Activated CD4-positive, alpha-beta T cell treated with anti-CD3 and anti-CD28 coated beads for 24 hours (primary cell): Measurements from ENCODE around the gene PTPRE.

ENCODE experiments used
- DNase-seq, 2 donors: peaks; one replicate each; pipeline ENCODE4 v3.0.0-alpha.2; 2020; ENCODE audit warnings: low read depth in 2 of 2

The PTPRE gene

DNA sequence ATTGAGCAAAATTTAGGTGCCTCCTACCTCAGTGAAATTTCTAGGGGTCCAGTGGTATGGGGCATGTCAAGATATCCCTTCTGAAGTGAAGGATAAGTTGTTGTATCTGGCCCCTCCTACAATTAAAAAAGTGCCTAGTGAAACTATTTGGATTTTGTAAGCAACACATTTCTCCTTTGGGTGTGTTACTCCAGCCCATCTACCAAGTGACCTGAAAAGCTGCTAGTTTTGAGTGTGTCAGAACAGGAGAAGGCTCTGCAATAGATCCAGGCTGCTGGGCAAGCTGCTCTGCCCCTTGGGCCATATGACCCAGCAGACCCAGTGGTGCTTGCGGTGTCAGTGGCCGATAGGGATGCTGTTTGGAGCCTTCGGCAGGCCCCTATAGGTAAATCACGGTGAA, 46.0 kb downstream of the PTPRE start:
- no peak for DNase-seq

GRCh38 chr10:127953876-127954275, 47.0 kb downstream of the PTPRE start:
- DNase-seq, result no peak

DNA sequence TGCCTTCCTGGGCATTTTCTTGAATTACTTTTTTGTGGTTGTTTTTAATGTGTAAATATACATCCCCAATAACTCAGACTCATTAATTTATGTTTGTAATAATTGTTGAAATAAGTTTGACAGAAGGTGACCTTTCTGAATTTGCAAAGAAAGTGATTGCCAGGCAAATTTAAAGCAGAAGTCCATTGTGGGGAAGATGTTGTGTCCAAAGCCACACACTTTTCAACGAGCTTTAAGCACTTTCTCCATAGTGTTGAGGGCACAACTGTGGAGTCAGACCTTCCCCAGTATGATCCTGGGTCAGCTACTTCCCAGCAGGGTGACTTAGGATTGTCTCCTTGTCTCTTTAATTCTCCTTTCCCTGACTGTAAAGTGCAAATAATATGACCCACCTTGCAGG, 52.5 kb downstream of the PTPRE start:
- DNase-seq, result no peak

GRCh38 chr10:127961071-127961470, 54.2 kb downstream of the PTPRE start:
- no peak for DNase-seq

DNA sequence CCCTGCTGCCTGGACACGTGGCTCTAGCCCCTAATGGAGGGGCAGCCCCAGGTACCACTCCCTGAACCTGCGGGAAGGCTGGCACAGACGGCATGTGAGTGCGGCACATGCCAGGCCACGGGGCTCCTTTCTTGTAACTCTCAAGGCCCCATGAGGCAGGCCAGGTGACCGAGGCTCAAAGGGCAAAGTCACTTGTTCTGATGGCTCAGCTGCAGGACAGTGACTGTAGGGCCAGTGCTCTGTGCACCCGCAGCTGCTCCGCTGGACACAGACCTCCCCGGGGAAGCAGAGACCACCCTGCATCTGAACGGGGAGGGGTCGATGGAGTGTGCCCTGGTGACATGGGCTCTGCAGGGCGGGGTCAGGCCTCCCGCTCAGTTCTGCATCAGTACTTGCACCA, 55.3 kb downstream of the PTPRE start:
- DNase-seq, result no peak

DNA sequence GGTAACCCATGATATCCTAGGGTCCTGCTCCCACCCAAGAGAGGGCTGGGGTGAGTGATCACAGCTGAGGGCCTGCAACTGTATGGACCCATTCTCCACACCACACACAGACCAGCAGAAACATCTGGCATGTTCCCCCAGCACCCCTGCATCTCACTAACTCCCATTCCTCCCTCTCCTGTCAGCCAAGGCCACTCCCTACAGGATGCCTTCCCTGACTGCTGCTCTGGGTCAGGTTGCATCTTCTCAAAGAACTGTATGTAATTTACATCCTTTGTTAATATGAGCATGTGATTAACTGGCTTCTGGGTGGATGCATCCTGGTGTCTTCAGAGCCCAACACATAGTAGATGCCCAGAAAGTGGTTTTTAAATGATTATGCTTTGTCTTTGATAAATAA, 56.2 kb downstream of the PTPRE start:
- no peak for DNase-seq

DNA sequence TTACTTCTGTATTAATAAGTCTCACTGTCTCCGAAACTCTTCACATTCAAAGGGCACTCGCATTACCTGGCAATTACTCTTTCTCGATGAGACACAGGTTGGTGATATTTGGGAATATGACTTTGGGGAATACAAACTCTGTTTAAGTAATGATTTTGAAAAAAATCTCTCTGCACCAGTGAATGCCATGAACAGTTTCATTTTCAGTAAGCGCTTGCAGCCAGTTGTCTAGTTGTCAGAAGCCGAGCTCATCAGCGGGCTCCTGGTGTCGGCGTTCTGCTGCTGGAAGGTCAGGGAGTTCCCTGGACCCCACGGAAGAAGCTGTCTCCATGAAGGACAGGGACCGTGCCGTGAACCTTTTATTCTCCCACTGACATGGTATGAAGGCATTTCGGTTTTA, 57.7 kb downstream of the PTPRE start:
- no peak for DNase-seq

GRCh38 chr10:127966875-127967274, 60.0 kb downstream of the PTPRE start:
- DNase-seq, result no peak

DNA sequence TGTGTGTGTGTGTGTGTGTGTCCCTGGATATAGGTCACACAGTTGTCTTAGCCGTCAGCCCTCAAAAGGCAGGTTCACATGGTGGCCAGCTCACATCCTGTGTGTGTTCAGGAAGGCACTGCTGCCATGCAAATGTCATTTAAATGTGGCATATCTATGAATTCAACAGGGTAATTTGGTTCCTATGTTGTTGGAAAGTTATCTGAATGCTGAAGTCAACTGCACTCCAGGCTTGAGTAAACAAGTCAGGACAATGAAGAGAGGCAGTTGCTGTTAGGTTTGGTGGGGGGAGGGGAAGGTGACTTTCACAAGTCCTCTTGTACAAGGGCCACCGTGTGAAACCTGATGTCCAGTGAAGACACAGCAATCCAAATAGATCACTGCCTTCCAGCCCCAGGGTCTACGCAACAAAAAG, 61.1 kb downstream of the PTPRE start:
- DNase-seq, result no peak

DNA sequence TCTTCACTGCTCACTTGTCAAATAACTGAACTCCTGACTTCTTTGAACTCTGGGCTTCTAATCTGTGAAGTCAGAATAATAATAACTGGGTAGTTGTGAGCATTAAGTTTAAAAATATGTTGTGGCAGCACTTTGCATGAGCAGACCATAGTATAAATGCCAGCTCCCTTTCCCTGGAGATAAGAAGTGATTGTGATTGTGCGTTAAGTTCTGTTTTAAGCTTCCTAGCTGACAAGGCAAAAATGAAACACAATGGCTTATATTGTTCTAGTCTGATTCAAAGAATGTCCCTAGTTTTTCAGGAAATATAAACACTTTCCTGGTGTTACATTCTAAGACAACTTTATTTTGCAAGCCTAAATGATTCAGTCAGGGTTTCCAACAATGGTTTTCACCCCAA, 61.8 kb downstream of the PTPRE start:
- DNase-seq, result no peak

- DNase-seq, result no peak
These were observed 64.4 kb downstream of the PTPRE start for GRCh38 chr10:127971101-127971946.

- DNase-seq, result no peak
These were observed 65.2 kb downstream of the PTPRE start for GRCh38 chr10:127971963-127972615.

GRCh38 chr10:127972751-127973357, 66.0 kb downstream of the PTPRE start:
- DNase-seq, result no peak

- no peak for DNase-seq
These were observed 66.9 kb downstream of the PTPRE start for GRCh38 chr10:127973791-127974311.

- DNase-seq, result no peak
These were observed 68.0 kb downstream of the PTPRE start for GRCh38 chr10:127974911-127975310.

- no peak for DNase-seq
These were observed 69.4 kb downstream of the PTPRE start for GRCh38 chr10:127976286-127976685.

DNA sequence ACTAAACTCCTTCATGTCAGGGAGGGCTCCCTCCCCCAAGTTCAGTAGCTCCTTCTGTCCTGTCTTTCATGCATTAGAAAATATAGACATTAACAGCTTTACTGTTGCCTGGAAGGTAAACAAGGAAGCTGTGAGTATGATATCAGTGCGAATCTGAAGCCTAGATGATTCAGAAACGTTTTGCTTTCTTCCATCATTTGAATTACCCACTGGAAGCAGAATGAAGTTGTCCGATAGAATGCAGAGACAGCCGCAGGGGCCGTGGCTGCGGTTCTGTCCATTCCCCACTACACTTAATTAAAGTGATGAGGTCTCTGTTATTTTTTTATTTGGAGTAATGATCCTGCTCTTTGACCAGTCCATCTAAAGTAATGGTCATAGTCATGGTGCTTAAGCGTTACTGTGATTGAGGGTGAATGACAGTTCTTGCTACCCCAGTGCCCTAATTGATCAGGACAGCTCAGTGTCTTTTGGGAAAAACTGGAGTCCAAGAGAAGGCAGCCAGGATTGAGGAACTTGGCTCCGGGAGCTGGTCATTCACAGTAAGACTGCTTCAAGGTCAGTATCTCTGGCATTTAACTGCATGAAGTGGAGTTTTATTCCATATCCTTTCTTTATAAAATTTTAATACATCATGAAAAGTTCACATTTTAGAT, 69.9 kb downstream of the PTPRE start:
- no peak for DNase-seq

DNA sequence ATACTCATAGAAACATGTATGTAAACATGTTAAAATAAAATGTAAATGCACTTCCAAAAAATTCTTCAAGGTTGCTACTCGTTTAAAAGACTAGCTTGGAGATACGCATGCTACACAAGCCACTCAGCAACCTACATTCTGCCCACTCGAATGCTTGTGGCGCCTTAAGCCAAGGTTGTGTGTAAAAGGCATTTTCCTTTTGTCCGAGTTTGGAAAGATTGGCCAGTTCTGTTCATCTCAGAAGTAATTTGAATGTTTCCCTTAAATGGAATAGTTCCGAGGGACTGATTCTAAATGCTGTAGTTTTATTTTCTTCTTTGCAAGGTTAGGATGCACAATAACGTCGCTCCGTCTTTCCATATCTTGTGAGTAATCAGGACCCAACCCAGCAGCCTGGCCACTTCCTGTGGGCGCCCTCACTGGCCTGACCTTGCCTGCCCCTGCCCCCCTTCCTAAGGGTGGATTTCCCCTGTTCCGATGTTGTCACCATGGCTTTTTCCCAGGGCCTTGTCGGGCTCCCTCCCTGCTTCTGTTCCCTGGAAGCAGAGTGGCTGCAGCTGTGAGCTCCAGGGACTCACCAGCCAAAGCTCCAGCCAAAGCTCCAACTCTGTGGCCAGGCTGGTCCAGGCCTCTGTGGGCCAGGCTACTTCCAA, 70.6 kb downstream of the PTPRE start:
- no peak for DNase-seq

GRCh38 chr10:127978481-127978880, 71.6 kb downstream of the PTPRE start:
- DNase-seq, result no peak

DNA sequence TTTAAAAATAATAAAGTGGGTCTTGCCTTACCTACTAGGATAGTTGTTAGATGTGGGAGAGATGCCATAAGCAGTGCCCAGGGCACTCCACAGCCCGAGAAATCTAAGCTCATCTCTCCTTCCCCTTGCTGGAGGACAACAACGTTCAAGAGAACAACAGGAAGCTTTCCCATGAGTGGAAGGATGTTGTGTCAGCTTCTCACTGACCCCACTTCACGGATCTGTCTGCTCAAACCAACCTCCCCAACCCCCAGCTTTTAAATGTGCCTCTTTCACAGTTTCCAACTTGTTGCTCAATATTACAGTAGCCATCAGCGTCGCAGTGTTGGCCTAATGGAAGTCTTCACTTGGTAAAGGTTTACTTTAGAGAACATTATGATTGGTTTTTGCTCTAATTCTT, 72.1 kb downstream of the PTPRE start:
- DNase-seq, result no peak

GRCh38 chr10:127979566-127979965, 72.7 kb downstream of the PTPRE start:
- no peak for DNase-seq

GRCh38 chr10:127980898-127981297, 74.0 kb downstream of the PTPRE start:
- DNase-seq, result no peak
